GM23338 (cell line): ENCODE measurements around the gene CDK5RAP2. TPM values are rescaled to one million over a fixed set of nuclear protein-coding genes. Genes with fewer than 3 reads are reported as not detected.

Source experiments
- ATAC-seq: fragments of 200-7000 bp; cut with Tn5 transposase; 3 replicates; pipeline ENCODE4 v1.9.1; 2020
- DNase-seq: peaks from one replicate; pipeline ENCODE4 v3.0.0-alpha.2; 2015; ENCODE audit warnings: low spot score
- H2AFZ ChIP-seq: fragments of 200-600 bp; sonication (generic); 2 replicates; pipeline ENCODE4 v1.8.0; 2016; ENCODE audit warnings: antibody characterized with exemption, mild to moderate bottlenecking, moderate library complexity
- H3F3A ChIP-seq: fragments of 200-600 bp; sonication (generic); replicated peaks from 2 replicates; pipeline ENCODE4 v1.8.0; 2017; ENCODE audit warnings: antibody characterized with exemption, mixed run types, low read depth
- H3K27ac ChIP-seq: fragments of 200-600 bp; sonication (generic); 2 replicates; pipeline ENCODE4 v1.6.1; 2016; ENCODE audit warnings: low read depth
- H3K27me3 ChIP-seq: fragments of 200-600 bp; sonication (generic); 2 replicates; pipeline ENCODE4 v1.8.0; 2016; ENCODE audit warnings: mild to moderate bottlenecking, mixed run types, moderate library complexity; ENCODE audit not compliant: insufficient read depth
- H3K36me3 ChIP-seq: fragments of 200-600 bp; sonication (generic); 2 replicates; pipeline ENCODE4 v1.8.0; 2016; ENCODE audit warnings: mild to moderate bottlenecking; ENCODE audit not compliant: insufficient read depth
- H3K4me1 ChIP-seq: fragments of 200-600 bp; sonication (generic); 2 replicates; pipeline ENCODE4 v1.8.0; 2016; ENCODE audit warnings: mild to moderate bottlenecking, moderate library complexity; ENCODE audit not compliant: insufficient read depth
- H3K4me2 ChIP-seq: fragments of 200-600 bp; sonication (generic); 2 replicates; pipeline ENCODE4 v1.7.1; 2017; ENCODE audit warnings: mixed run types
- H3K4me3 ChIP-seq: fragments of 200-600 bp; sonication (generic); 2 replicates; pipeline ENCODE4 v1.6.1; 2016; ENCODE audit warnings: mixed run types
- H3K79me2 ChIP-seq: fragments of 200-600 bp; sonication (generic); replicated peaks from 2 replicates; pipeline ENCODE4 v1.8.0; 2017; ENCODE audit warnings: mild to moderate bottlenecking; ENCODE audit not compliant: insufficient read depth
- H3K9me2 ChIP-seq: fragments of 200-600 bp; sonication (generic); 2 replicates; pipeline ENCODE4 v1.8.0; 2017; ENCODE audit not compliant: insufficient read depth
- H4K20me1 ChIP-seq: fragments of 200-600 bp; sonication (generic); replicated peaks from 2 replicates; pipeline ENCODE4 v1.8.0; 2017; ENCODE audit warnings: mild to moderate bottlenecking; ENCODE audit not compliant: insufficient read depth
- H3K27ac Mint-ChIP-seq: 2 replicates; pipeline ENCODE4 v1.8.0; 2020; ENCODE audit warnings: inconsistent platforms, mild to moderate bottlenecking, moderate library complexity, mixed read lengths
- H3K27me3 Mint-ChIP-seq: 3 replicates; pipeline ENCODE4 v1.8.0; 2022; ENCODE audit warnings: low read depth, mild to moderate bottlenecking, moderate library complexity, mixed read lengths, inconsistent platforms; ENCODE audit not compliant: insufficient read depth, poor library complexity
- H3K36me3 Mint-ChIP-seq: 3 replicates; pipeline ENCODE4 v1.8.0; 2021; ENCODE audit warnings: low read depth, mild to moderate bottlenecking, inconsistent platforms, moderate library complexity, mixed read lengths
- H3K4me1 Mint-ChIP-seq: 3 replicates; pipeline ENCODE4 v1.8.0; 2020; ENCODE audit warnings: mild to moderate bottlenecking, inconsistent platforms, mixed read lengths
- H3K4me3 Mint-ChIP-seq: 3 replicates; pipeline ENCODE4 v1.8.0; 2021; ENCODE audit warnings: moderate library complexity, mild to moderate bottlenecking, inconsistent platforms, mixed read lengths
- H3K9me3 Mint-ChIP-seq: 3 replicates; pipeline ENCODE4 v1.8.0; 2020; ENCODE audit warnings: moderate library complexity, mild to moderate bottlenecking, inconsistent platforms, mixed read lengths
- ETS1 ChIP-seq: IDR thresholded peaks from 2 replicates; pipeline ENCODE4 v1.6.1; 2016; ENCODE audit warnings: antibody characterized with exemption
- EZH2 ChIP-seq: fragments of 200-600 bp; sonication (generic); IDR thresholded peaks from one replicate; pipeline ENCODE4 v1.8.0; 2017; ENCODE audit warnings: antibody characterized with exemption, mild to moderate bottlenecking, low read depth; ENCODE audit not compliant: unreplicated experiment
- POLR2AphosphoS5 ChIP-seq: IDR thresholded peaks from 2 replicates; pipeline ENCODE4 v1.6.1; 2016; ENCODE audit warnings: antibody characterized with exemption, low read depth
- REST ChIP-seq: IDR thresholded peaks from one replicate; pipeline ENCODE4 v1.6.1; 2018; ENCODE audit warnings: antibody characterized with exemption; ENCODE audit not compliant: unreplicated experiment
- ZNF331 ChIP-seq: fragments of 250-450 bp; sonication (Bioruptor Pico); IDR thresholded peaks from 2 replicates; pipeline ENCODE4 v1.5.0; 2020; ENCODE audit warnings: low read depth, mild to moderate bottlenecking, moderate library complexity
- ZNF462 ChIP-seq: fragments of 250-450 bp; sonication (Bioruptor Pico); IDR thresholded peaks from 2 replicates; pipeline ENCODE4 v1.5.0; 2020; ENCODE audit warnings: mild to moderate bottlenecking, moderate library complexity
- polyA plus RNA-seq: library from polyadenylated mRNA; unstranded; fragments of >200 nt; fragmentation: Nextera tagmentation; extraction: Ambion mirVana; gene quantifications from 2 replicates; pipeline ENCODE4 v1.2.1, GENCODE V29; 2016
- total RNA-seq: library from RNA; depleted of rRNA; stranded (reverse); fragments of >200 nt; shearing (Covaris generic); gene quantifications from 2 replicates; pipeline ENCODE4 v1.2.3, GENCODE V29; 2014

The CDK5RAP2 gene
- total and polyA plus RNA-seq, 2 experiments from 2014 or later, result 50.7 to 65.7 TPM

GRCh38 chr9:120360510-120360909 is 219.5 kb downstream of the CDK5RAP2 start (continued):
- no peak for TF ChIP-seq ZNF462
- no peak for TF ChIP-seq REST

- no peaks in the 10 kb centered on the region for H3K27me3 ChIP-seq
- no peak overlapping the region for H3K4me3 Mint-ChIP-seq
- peaks cover 19% of the 10 kb centered on the region; the same call in 2 of the 3 replicates for H3K36me3 Mint-ChIP-seq
- no peak for DNase-seq
- no peak overlapping the region for H3K27ac ChIP-seq
- H4K20me1 ChIP-seq, result 0 out of 2 replicates have a peak, but pooled peaks cover 4% of the 10 kb centered on the region
- H3K27me3 Mint-ChIP-seq, result peaks cover 4% of the 10 kb centered on the region
- H3K4me1 ChIP-seq, result no peaks in the 10 kb centered on the region
- peaks cover 15% of the 10 kb centered on the region for H3K9me3 Mint-ChIP-seq
- no peaks in the 10 kb centered on the region for H3F3A ChIP-seq
- no peaks in the 10 kb centered on the region for H3K79me2 ChIP-seq
- ATAC-seq, result no peak
- peaks cover 2% of the 10 kb centered on the region; the same call in 2 of the 3 replicates for H3K4me1 Mint-ChIP-seq
- no peak overlapping the region for H2AFZ ChIP-seq
- no peaks in the 10 kb centered on the region for H3K9me2 ChIP-seq
- no peaks in the 10 kb centered on the region; the same call in 1 of the 2 replicates for H3K36me3 ChIP-seq
- no peak overlapping the region for H3K4me2 ChIP-seq
- H3K27ac Mint-ChIP-seq, result no peak overlapping the region
- H3K4me3 ChIP-seq, result no peak overlapping the region
- TF ChIP-seq EZH2 (no peak), POLR2AphosphoS5 (no peak), ETS1 (no peak), ZNF331 (no peak)
Measured at GRCh38 chr9:120360046-120360445, 219.9 kb downstream of the CDK5RAP2 start.
